ENCODE results near the gene ITPKA. TPM values are rescaled to one million over a fixed set of nuclear protein-coding genes. Genes with fewer than 3 reads are reported as not detected.

Gene ITPKA
- polyA plus RNA-seq, 1 donor from 2014 or later, result 0.20 TPM

- Histone ChIP-seq H4K20me1 (ENCODE audit: insufficient read depth) (no peaks in the 10 kb centered on the region), H3K4me2 (ENCODE audit: low read length) (no peak overlapping the region), H2AFZ (ENCODE audit: low read depth, low read length) (no peak overlapping the region), H3K9me3 (ENCODE audit: low read length) (no peaks in the 10 kb centered on the region), H3K36me3 (ENCODE audit: insufficient read depth, low read length) (no peaks in the 10 kb centered on the region), H3K27me3 (ENCODE audit: insufficient read depth, low read depth, low read length) (peaks cover 87% of the 10 kb centered on the region), H3K9me2 (ENCODE audit: insufficient read depth, low read length) (no peaks in the 10 kb centered on the region), H3K9ac (ENCODE audit: low read length) (no peak overlapping the region), H3K27ac (ENCODE audit: low read length) (no peak overlapping the region), H3K4me3 (ENCODE audit: low read length) (no peak overlapping the region), H3F3A (ENCODE audit: insufficient read depth, low read length, poor library complexity, severe bottlenecking) (no peaks in the 10 kb centered on the region), H3K79me2 (replicated peaks; ENCODE audit: insufficient read depth, low read length) (no peaks in the 10 kb centered on the region)
- no peak for TF ChIP-seq EZH2 (IDR thresholded peaks at IDR 0.05; ENCODE audit: borderline replicate concordance, insufficient read depth, low read length, poor library complexity, severe bottlenecking)
- no peak for TF ChIP-seq POLR2AphosphoS5 (IDR thresholded peaks at IDR 0.05)
- no peak for TF ChIP-seq REST (IDR thresholded peaks at IDR 0.05; ENCODE audit: borderline replicate concordance)
- TF ChIP-seq EP300 (conservative IDR thresholded peaks at IDR 0.05; ENCODE audit: poor library complexity, severe bottlenecking), result no peak
- no peak for TF ChIP-seq MXI1 (conservative IDR thresholded peaks at IDR 0.05; ENCODE audit: poor library complexity, severe bottlenecking)
- TF ChIP-seq TAF1 (IDR thresholded peaks at IDR 0.05; ENCODE audit: low read depth), result no peak
- no peak for TF ChIP-seq SMC3 (conservative IDR thresholded peaks at IDR 0.05; ENCODE audit: poor library complexity)
Measured at GRCh38 chr15:41504751-41505492, 11.2 kb downstream of the ITPKA start.

GRCh38 chr15:41505776-41506175 is 12.1 kb downstream of the ITPKA start:
- H3K27me3 ChIP-seq (ENCODE audit: insufficient read depth, low read depth, low read length), result peaks cover 87% of the 10 kb centered on the region
- H3K79me2 ChIP-seq (replicated peaks; ENCODE audit: insufficient read depth, low read length), result no peaks in the 10 kb centered on the region
- H3K36me3 ChIP-seq (ENCODE audit: insufficient read depth, low read length), result no peaks in the 10 kb centered on the region
- no peak overlapping the region for H3K9ac ChIP-seq (ENCODE audit: low read length)
- H2AFZ ChIP-seq (ENCODE audit: low read depth, low read length), result no peak overlapping the region
- H3F3A ChIP-seq (ENCODE audit: insufficient read depth, low read length, poor library complexity, severe bottlenecking), result no peaks in the 10 kb centered on the region
- no peaks in the 10 kb centered on the region for H3K9me2 ChIP-seq (ENCODE audit: insufficient read depth, low read length)
- H3K9me3 ChIP-seq (ENCODE audit: low read length), result no peaks in the 10 kb centered on the region
- no peaks in the 10 kb centered on the region for H4K20me1 ChIP-seq (ENCODE audit: insufficient read depth)
- no peak overlapping the region for H3K4me2 ChIP-seq (ENCODE audit: low read length)
- TF ChIP-seq SMC3 (conservative IDR thresholded peaks at IDR 0.05; ENCODE audit: poor library complexity) (no peak), MXI1 (conservative IDR thresholded peaks at IDR 0.05; ENCODE audit: poor library complexity, severe bottlenecking) (no peak), RAD21 (conservative IDR thresholded peaks at IDR 0.05) (no peak), CTCF (IDR thresholded peaks at IDR 0.05; ENCODE audit: poor library complexity, severe bottlenecking) (no peak), EP300 (conservative IDR thresholded peaks at IDR 0.05; ENCODE audit: poor library complexity, severe bottlenecking) (no peak), REST (IDR thresholded peaks at IDR 0.05; ENCODE audit: borderline replicate concordance) (no peak), POLR2AphosphoS5 (IDR thresholded peaks at IDR 0.05) (no peak), EZH2 (IDR thresholded peaks at IDR 0.05; ENCODE audit: borderline replicate concordance, insufficient read depth, low read length, poor library complexity, severe bottlenecking) (no peak), TAF1 (IDR thresholded peaks at IDR 0.05; ENCODE audit: low read depth) (no peak)
- H3K27ac ChIP-seq (ENCODE audit: low read length), result no peak overlapping the region
- no peak overlapping the region for H3K4me3 ChIP-seq (ENCODE audit: low read length)

Measured in neural cell (in vitro differentiated cells).